IPS-20b (cell line): ENCODE results near the gene CASP9.

Source experiments
- H3K27ac ChIP-seq: one replicate; pipeline ENCODE4 v1.5.1; 2013; ENCODE audit warnings: low read length
- H3K27me3 ChIP-seq: 2 replicates; pipeline ENCODE4 v1.6.1; 2013; ENCODE audit warnings: mild to moderate bottlenecking, low read length, inconsistent platforms; ENCODE audit not compliant: insufficient read depth
- H3K36me3 ChIP-seq: 2 replicates; pipeline ENCODE4 v1.6.1; 2013; ENCODE audit warnings: low read depth, mild to moderate bottlenecking, inconsistent platforms, low read length, moderate library complexity; ENCODE audit not compliant: insufficient read depth
- H3K4me1 ChIP-seq: 2 replicates; pipeline ENCODE4 v1.6.1; 2013; ENCODE audit warnings: mild to moderate bottlenecking, control low read depth, inconsistent platforms, low read length, moderate library complexity; ENCODE audit not compliant: insufficient read depth
- H3K4me3 ChIP-seq: 2 replicates; pipeline ENCODE4 v1.5.1; 2013; ENCODE audit warnings: mild to moderate bottlenecking, low read length, inconsistent platforms
- H3K9ac ChIP-seq: 2 replicates; pipeline ENCODE4 v1.6.1; 2013; ENCODE audit warnings: low read depth, mild to moderate bottlenecking, inconsistent platforms, low read length, moderate library complexity
- H3K9me3 ChIP-seq: 2 replicates; pipeline ENCODE4 v1.6.1; 2013; ENCODE audit warnings: mild to moderate bottlenecking, low read depth, low read length, inconsistent platforms; ENCODE audit not compliant: insufficient read depth

Gene CASP9

GRCh38 chr1:15543589-15544568, 19.9 kb upstream of the CASP9 start:
- no peaks in the 10 kb centered on the region for H3K4me1 ChIP-seq
- no peak overlapping the region for H3K4me3 ChIP-seq
- no peak overlapping the region for H3K27ac ChIP-seq
- no peaks in the 10 kb centered on the region for H3K27me3 ChIP-seq
- H3K36me3 ChIP-seq: peaks cover 88% of the 10 kb centered on the region
- H3K9ac ChIP-seq: no peak overlapping the region
- H3K9me3 ChIP-seq: no peaks in the 10 kb centered on the region

- Histone ChIP-seq H3K9me3 (no peaks in the 10 kb centered on the region), H3K27ac (no peak overlapping the region), H3K9ac (no peak overlapping the region), H3K27me3 (no peaks in the 10 kb centered on the region), H3K4me1 (no peaks in the 10 kb centered on the region), H3K36me3 (peaks cover 87% of the 10 kb centered on the region), H3K4me3 (no peak overlapping the region)
Observed at GRCh38 chr1:15543251-15543588, 19.2 kb upstream of the CASP9 start.

GRCh38 chr1:15542388-15543250, 18.6 kb upstream of the CASP9 start:
- Histone ChIP-seq H3K4me1 (no peaks in the 10 kb centered on the region), H3K9me3 (no peaks in the 10 kb centered on the region), H3K36me3 (peaks cover 84% of the 10 kb centered on the region), H3K9ac (no peak overlapping the region), H3K4me3 (no peak overlapping the region), H3K27me3 (no peaks in the 10 kb centered on the region), H3K27ac (no peak overlapping the region)

- no peaks in the 10 kb centered on the region for H3K4me1 ChIP-seq
- peaks cover 84% of the 10 kb centered on the region for H3K36me3 ChIP-seq
- no peak overlapping the region for H3K4me3 ChIP-seq
- H3K27ac ChIP-seq: no peak overlapping the region
- no peaks in the 10 kb centered on the region for H3K9me3 ChIP-seq
- H3K9ac ChIP-seq: no peak overlapping the region
- no peaks in the 10 kb centered on the region for H3K27me3 ChIP-seq
Observed at GRCh38 chr1:15541231-15541792, 17.3 kb upstream of the CASP9 start.

- no peak overlapping the region for H3K9ac ChIP-seq
- H3K36me3 ChIP-seq: peaks cover 82% of the 10 kb centered on the region
- no peak overlapping the region for H3K27ac ChIP-seq
- no peak overlapping the region for H3K4me3 ChIP-seq
- no peaks in the 10 kb centered on the region for H3K4me1 ChIP-seq
- H3K27me3 ChIP-seq: no peaks in the 10 kb centered on the region
- H3K9me3 ChIP-seq: no peaks in the 10 kb centered on the region
Observed at GRCh38 chr1:15540186-15540585, 16.2 kb upstream of the CASP9 start.

- H3K4me1 ChIP-seq: no peaks in the 10 kb centered on the region
- H3K9ac ChIP-seq: no peak overlapping the region
- no peak overlapping the region for H3K27ac ChIP-seq
- H3K36me3 ChIP-seq: peaks cover 80% of the 10 kb centered on the region
- no peaks in the 10 kb centered on the region for H3K27me3 ChIP-seq
- H3K4me3 ChIP-seq: no peak overlapping the region
- no peaks in the 10 kb centered on the region for H3K9me3 ChIP-seq
Observed at GRCh38 chr1:15538771-15539170, 14.8 kb upstream of the CASP9 start.

- Histone ChIP-seq H3K9ac (no peak overlapping the region), H3K36me3 (peaks cover 35% of the 10 kb centered on the region), H3K4me1 (no peaks in the 10 kb centered on the region), H3K27me3 (no peaks in the 10 kb centered on the region), H3K4me3 (no peak overlapping the region), H3K27ac (no peak overlapping the region), H3K9me3 (no peaks in the 10 kb centered on the region)
Observed at GRCh38 chr1:15531682-15532081, 7.7 kb upstream of the CASP9 start.

GRCh38 chr1:15531003-15531402, 7.0 kb upstream of the CASP9 start:
- Histone ChIP-seq H3K4me3 (no peak overlapping the region), H3K27me3 (no peaks in the 10 kb centered on the region), H3K36me3 (peaks cover 30% of the 10 kb centered on the region), H3K9me3 (no peaks in the 10 kb centered on the region), H3K9ac (no peak overlapping the region), H3K27ac (no peak overlapping the region), H3K4me1 (no peaks in the 10 kb centered on the region; the same call in 1 of the 2 replicates)

GRCh38 chr1:15526490-15527339, 2.7 kb upstream of the CASP9 start, which contains the start of gene DNAJC16:
Gene DNAJC16, plus strand, starts transcription at chr1:15526848. Its CDS starts 2,258 bp downstream, at chr1:15529106.
- Histone ChIP-seq H3K4me3 (peak within 1 kb of the TSS; percentile 83), H3K9me3 (no peaks in the 10 kb centered on the region), H3K27ac (no peak within 1 kb of the TSS), H3K36me3 (peaks cover 8% of the 10 kb centered on the region; the same call in 1 of the 2 replicates), H3K4me1 (peaks cover 2% of the 10 kb centered on the region; the same call in 1 of the 2 replicates), H3K27me3 (no peaks in the 10 kb centered on the region), H3K9ac (peak within 1 kb of the TSS; percentile 78)

GRCh38 chr1:15526021-15526489, 2.0 kb upstream of the CASP9 start:
- H3K9ac ChIP-seq: no peak overlapping the region
- peaks cover 2% of the 10 kb centered on the region; the same call in 1 of the 2 replicates for H3K4me1 ChIP-seq
- peak overlapping the region; percentile 82 for H3K4me3 ChIP-seq

More at GRCh38 chr1:15526021-15526489, 2.0 kb upstream of the CASP9 start:
- no peaks in the 10 kb centered on the region for H3K27me3 ChIP-seq
- H3K9me3 ChIP-seq: no peaks in the 10 kb centered on the region
- peaks cover 8% of the 10 kb centered on the region; the same call in 1 of the 2 replicates for H3K36me3 ChIP-seq
- no peak overlapping the region for H3K27ac ChIP-seq
